ENCODE data around the gene GALNTL6. TPM values are rescaled to one million over a fixed set of nuclear protein-coding genes. Genes with fewer than 3 reads are reported as not detected.

GALNTL6 gene
- total and polyA plus RNA-seq, 2 donors (not counting 3 experiments of a cell fraction or from before 2014, with no cell fraction given), result not detected

- TF ChIP-seq FOS (IDR thresholded peaks at IDR 0.05; ENCODE audit: borderline replicate concordance, insufficient read depth, low read length) (no peak), POLR2A (IDR thresholded peaks at IDR 0.05; ENCODE audit: low read depth, low read length) (no peak), MAX (IDR thresholded peaks at IDR 0.05; ENCODE audit: insufficient read depth, insufficient read length) (no peak), JUN (IDR thresholded peaks at IDR 0.05; ENCODE audit: borderline replicate concordance, insufficient read depth, insufficient read length, low read depth) (no peak), MYC (IDR thresholded peaks at IDR 0.05; ENCODE audit: low read depth, low read length) (no peak), POLR2AphosphoS5 (IDR thresholded peaks at IDR 0.05; ENCODE audit: insufficient read depth, low read depth, low read length) (no peak), EZH2 (IDR thresholded peaks at IDR 0.05; ENCODE audit: borderline replicate concordance, low read depth, low read length, severe bottlenecking) (no peak), GATA2 (IDR thresholded peaks at IDR 0.05; ENCODE audit: insufficient read depth, insufficient read length, low read depth, low read length) (no peak)
- TF ChIP-seq, protein P1, sequence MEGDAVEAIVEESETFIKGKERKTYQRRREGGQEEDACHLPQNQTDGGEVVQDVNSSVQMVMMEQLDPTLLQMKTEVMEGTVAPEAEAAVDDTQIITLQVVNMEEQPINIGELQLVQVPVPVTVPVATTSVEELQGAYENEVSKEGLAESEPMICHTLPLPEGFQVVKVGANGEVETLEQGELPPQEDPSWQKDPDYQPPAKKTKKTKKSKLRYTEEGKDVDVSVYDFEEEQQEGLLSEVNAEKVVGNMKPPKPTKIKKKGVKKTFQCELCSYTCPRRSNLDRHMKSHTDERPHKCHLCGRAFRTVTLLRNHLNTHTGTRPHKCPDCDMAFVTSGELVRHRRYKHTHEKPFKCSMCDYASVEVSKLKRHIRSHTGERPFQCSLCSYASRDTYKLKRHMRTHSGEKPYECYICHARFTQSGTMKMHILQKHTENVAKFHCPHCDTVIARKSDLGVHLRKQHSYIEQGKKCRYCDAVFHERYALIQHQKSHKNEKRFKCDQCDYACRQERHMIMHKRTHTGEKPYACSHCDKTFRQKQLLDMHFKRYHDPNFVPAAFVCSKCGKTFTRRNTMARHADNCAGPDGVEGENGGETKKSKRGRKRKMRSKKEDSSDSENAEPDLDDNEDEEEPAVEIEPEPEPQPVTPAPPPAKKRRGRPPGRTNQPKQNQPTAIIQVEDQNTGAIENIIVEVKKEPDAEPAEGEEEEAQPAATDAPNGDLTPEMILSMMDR (IDR thresholded peaks at IDR 0.05; ENCODE audit: extremely low read depth in 1 of 2, insufficient read depth in 1 of 2, low read depth in 1 of 2, low read length in 2 of 2), result no peak
- intact Hi-C loops (cut with micrococcal nuclease), result no loop called here
- Histone ChIP-seq H3K79me2 (ENCODE audit: control insufficient read depth, insufficient read depth, low read length) (no peaks in the 10 kb centered on the region), H3K4me3 (replicated peaks in 1 of 3; ENCODE audit: insufficient read depth in 1 of 3, low read depth in 1 of 3, low read length in 3 of 3) (no peak overlapping the region), H3K36me3 (ENCODE audit: control insufficient read depth in 2 of 2, extremely low read depth in 1 of 2, insufficient read depth in 2 of 2, low read length in 2 of 2) (no peaks in the 10 kb centered on the region), H3K4me1 (ENCODE audit: control insufficient read depth, extremely low read depth, insufficient read depth, low read length) (no peaks in the 10 kb centered on the region), H3K4me2 (ENCODE audit: insufficient read depth, low read length) (no peak overlapping the region), H4K20me1 (replicated peaks; ENCODE audit: control insufficient read depth, extremely low read depth, insufficient read depth, low read length) (no peaks in the 10 kb centered on the region), H3K9ac (replicated peaks; ENCODE audit: extremely low read depth, insufficient read depth, low read length) (no peak overlapping the region), H3K9me3 (replicated peaks; ENCODE audit: control insufficient read depth, insufficient read depth, low read length) (no peaks in the 10 kb centered on the region), H2AFZ (ENCODE audit: low read depth, low read length) (no peak overlapping the region), H3K27me3 (ENCODE audit: control insufficient read depth in 2 of 2, insufficient read depth in 2 of 2, low read length in 2 of 2) (no peaks in the 10 kb centered on the region), H3K9me1 (replicated peaks; ENCODE audit: control insufficient read depth, extremely low read depth, insufficient read depth, low read length) (no peaks in the 10 kb centered on the region), H3K27ac (ENCODE audit: insufficient read depth, low read depth, low read length) (no peak overlapping the region)
- no peak for FAIRE-seq
- CTCF ChIA-PET, result no interaction called here
- POLR2A ChIA-PET, result no interaction called here
- no peak for DNase-seq (ENCODE audit: low read depth, low spot score)
- no TSS peak for BruUV-seq (replicated peaks)
- dilution Hi-C loops (cut with MboI; ENCODE audit: extremely low pct_ligation_motif_present, low sequenced_read_pairs), result no loop called here
Observed at GRCh38 chr4:171962110-171962509, 148.9 kb downstream of the GALNTL6 start.

All from endothelial cell of umbilical vein (primary cell).